Glutamatergic neuron (in vitro differentiated cells): Measurements from ENCODE around the gene UBTD2. TPM values are rescaled to one million over a fixed set of nuclear protein-coding genes. Genes with fewer than 3 reads are reported as not detected.

Experiments
- DNase-seq: peaks from one replicate; pipeline ENCODE4 v3.0.0; 2022
- H3K27ac Mint-ChIP-seq: one replicate; pipeline ENCODE4 v1.8.0; 2020; ENCODE audit warnings: mild to moderate bottlenecking, mixed read lengths, inconsistent platforms; ENCODE audit not compliant: unreplicated experiment
- H3K27me3 Mint-ChIP-seq: one replicate; pipeline ENCODE4 v1.8.0; 2020; ENCODE audit warnings: mild to moderate bottlenecking, moderate library complexity, mixed read lengths, inconsistent platforms; ENCODE audit not compliant: unreplicated experiment
- H3K36me3 Mint-ChIP-seq: one replicate; pipeline ENCODE4 v1.8.0; 2020; ENCODE audit warnings: mild to moderate bottlenecking, mixed read lengths, inconsistent platforms; ENCODE audit not compliant: unreplicated experiment
- H3K4me1 Mint-ChIP-seq: one replicate; pipeline ENCODE4 v1.8.0; 2020; ENCODE audit warnings: mild to moderate bottlenecking, low read depth, mixed read lengths, inconsistent platforms; ENCODE audit not compliant: unreplicated experiment
- H3K4me3 Mint-ChIP-seq: one replicate; pipeline ENCODE4 v1.8.0; 2020; ENCODE audit warnings: mild to moderate bottlenecking, mixed read lengths, inconsistent platforms; ENCODE audit not compliant: unreplicated experiment
- H3K9me3 Mint-ChIP-seq: one replicate; pipeline ENCODE4 v1.8.0; 2020; ENCODE audit warnings: mild to moderate bottlenecking, moderate library complexity, mixed read lengths, inconsistent platforms; ENCODE audit not compliant: unreplicated experiment
- CTCF ChIP-seq: fragments of 200-600 bp; sonication (generic); IDR thresholded peaks from one replicate; pipeline ENCODE4 v1.5.0; 2021; ENCODE audit not compliant: partially characterized antibody, unreplicated experiment
- total RNA-seq: library from RNA; stranded (reverse); fragmentation: NEBNext Ultra II Directional; extraction: Animal tissue kit (Norgen Biotek cat#: 25700); gene quantifications from one replicate; pipeline ENCODE4 v1.2.1, GENCODE V29; 2021; ENCODE audit not compliant: unreplicated experiment

Gene UBTD2
- total RNA-seq, 1 donor from 2014 or later = 68.1 TPM

GRCh38 chr5:172276214-172276613 is 7.3 kb downstream of the UBTD2 start:
- Mint-ChIP-seq H3K4me1 (peaks cover 26% of the 10 kb centered on the region), H3K4me3 (no peak overlapping the region), H3K27me3 (no peaks in the 10 kb centered on the region), H3K27ac (no peak overlapping the region), H3K9me3 (peaks cover 4% of the 10 kb centered on the region), H3K36me3 (no peaks in the 10 kb centered on the region)
- TF ChIP-seq CTCF = no peak
- no peak for DNase-seq

- H3K36me3 Mint-ChIP-seq = no peaks in the 10 kb centered on the region
- peaks cover 24% of the 10 kb centered on the region for H3K4me1 Mint-ChIP-seq
- TF ChIP-seq CTCF = no peak
These were observed 8.4 kb downstream of the UBTD2 start for GRCh38 chr5:172274951-172275753.

GRCh38 chr5:172267943-172268342 is 15.6 kb downstream of the UBTD2 start:
- Mint-ChIP-seq H3K9me3 (peaks cover 3% of the 10 kb centered on the region), H3K36me3 (no peaks in the 10 kb centered on the region), H3K27me3 (no peaks in the 10 kb centered on the region), H3K27ac (no peak overlapping the region), H3K4me1 (peaks cover 20% of the 10 kb centered on the region), H3K4me3 (no peak overlapping the region)
- TF ChIP-seq CTCF = no peak
- no peak for DNase-seq

More at GRCh38 chr5:172274951-172275753, 8.4 kb downstream of the UBTD2 start:
- peak overlapping the region; percentile 7 for H3K27ac Mint-ChIP-seq
- DNase-seq = no peak
- peaks cover 4% of the 10 kb centered on the region for H3K9me3 Mint-ChIP-seq
- H3K4me3 Mint-ChIP-seq = peak overlapping the region; percentile 6
- no peaks in the 10 kb centered on the region for H3K27me3 Mint-ChIP-seq

- no peak for DNase-seq
- Mint-ChIP-seq H3K36me3 (no peaks in the 10 kb centered on the region), H3K4me3 (no peak overlapping the region), H3K4me1 (peaks cover 12% of the 10 kb centered on the region), H3K9me3 (peaks cover 3% of the 10 kb centered on the region), H3K27ac (no peak overlapping the region), H3K27me3 (no peaks in the 10 kb centered on the region)
- TF ChIP-seq CTCF = no peak
These were observed 16.9 kb downstream of the UBTD2 start for GRCh38 chr5:172266676-172267092.

- no peak for TF ChIP-seq CTCF
- Mint-ChIP-seq H3K4me1 (peaks cover 13% of the 10 kb centered on the region), H3K27me3 (no peaks in the 10 kb centered on the region)
These were observed 17.4 kb downstream of the UBTD2 start for GRCh38 chr5:172266071-172266675.

More at GRCh38 chr5:172266071-172266675, 17.4 kb downstream of the UBTD2 start:
- Mint-ChIP-seq H3K4me3 (no peak overlapping the region), H3K9me3 (peaks cover 3% of the 10 kb centered on the region), H3K27ac (no peak overlapping the region), H3K36me3 (no peaks in the 10 kb centered on the region)
- DNase-seq = no peak
